Lung (tissue), 12 donors: ENCODE results near the gene PPP2R3B. TPM values are rescaled to one million over a fixed set of nuclear protein-coding genes. Genes with fewer than 3 reads are reported as not detected.

Experiments used
- ATAC-seq: fragments of 200-7000 bp; cut with Tn5 transposase; one replicate; pipeline ENCODE4 v1.9.1; 2020; ENCODE audit warnings: moderate number of reproducible peaks; ENCODE audit not compliant: insufficient read depth, low FRiP score
- DNase-seq, 3 donors: peaks; one replicate each; pipeline ENCODE4 v3.0.0-alpha.2; 2013 to 2017
- H3K27ac ChIP-seq, 2 donors: one replicate each; pipeline ENCODE4 v1.5.1; 2013; ENCODE audit warnings: mild to moderate bottlenecking in 2 of 2, moderate library complexity in 2 of 2, control low read depth in 1 of 2, inconsistent platforms in 1 of 2, low read depth in 1 of 2, low read length in 1 of 2
- H3K27me3 ChIP-seq, 3 donors: one replicate each; pipeline ENCODE4 v1.5.1; 2013; ENCODE audit warnings: low read length in 2 of 3; ENCODE audit not compliant: control insufficient read depth in 3 of 3, insufficient read depth in 3 of 3
- H3K36me3 ChIP-seq, 4 donors: one replicate each; pipeline ENCODE4 v1.5.1; 2013; ENCODE audit warnings: low read length in 4 of 4, mild to moderate bottlenecking in 1 of 4, moderate library complexity in 1 of 4; ENCODE audit not compliant: control insufficient read depth in 4 of 4, insufficient read depth in 4 of 4
- H3K4me1 ChIP-seq, 5 donors: one replicate each; pipeline ENCODE4 v1.5.1; 2013; ENCODE audit warnings: low read length in 5 of 5, mild to moderate bottlenecking in 2 of 5, moderate library complexity in 1 of 5; ENCODE audit not compliant: control insufficient read depth in 5 of 5, insufficient read depth in 5 of 5
- H3K4me3 ChIP-seq: one replicate; pipeline ENCODE4 v1.5.1; 2013; ENCODE audit warnings: mild to moderate bottlenecking, control low read depth, moderate library complexity
- H3K9ac ChIP-seq, 2 donors: one replicate each; pipeline ENCODE4 v1.5.1; 2013; ENCODE audit warnings: low read length in 2 of 2, control low read depth in 1 of 2; ENCODE audit not compliant: insufficient read depth in 1 of 2
- H3K9me3 ChIP-seq, 4 donors: one replicate each; pipeline ENCODE4 v1.5.1; 2013; ENCODE audit warnings: low read length in 3 of 4, mild to moderate bottlenecking in 1 of 4, moderate library complexity in 1 of 4; ENCODE audit not compliant: control insufficient read depth in 4 of 4, insufficient read depth in 3 of 4
- CTCF ChIP-seq: IDR thresholded peaks from 2 replicates; pipeline ENCODE4 v1.5.1; 2012; ENCODE audit warnings: mild to moderate bottlenecking; ENCODE audit errors: control extremely low read depth, extremely low read depth
- WGBS, 2 donors: extraction: QIAGEN DNeasy Blood & Tissue Kit; methylation state at CpG; one replicate each; pipeline ENCODE4 v1.1.7; 2013; 5-methylcytosine and 5-hydroxymethylcytosine counted together
- polyA plus RNA-seq, 2 donors: library from polyadenylated mRNA; stranded (reverse); fragments of 200-250 nt; gene quantifications; one replicate each; pipeline ENCODE4 v1.2.1, GENCODE V29; 2013
- total RNA-seq, 2 donors: library from RNA; depleted of rRNA in 1 of 2; stranded (reverse); fragments of >200 nt in 1 of 2; gene quantifications; one replicate each; pipeline ENCODE4 v1.2.1, GENCODE V29; 2014 to 2021
- donor health status: control.
- donor health status: control.
- donor health status: Bipolar disorder and iron deficiency.
- donor health status: healthy.
- donor health status: DM: yes; HTN: yes; CAD: no.

The PPP2R3B gene
- total and polyA plus RNA-seq, 4 donors = 7.8 to 21.0 (median 15.6) TPM

GRCh38 chrX:368811-369562 is 17.7 kb downstream of the PPP2R3B start:
- H3K27me3 ChIP-seq = peaks cover 0 to 20% (median 14%) of the 10 kb centered on the region in 3 donors
- 85 to 87% methylated on average over 23 to 25 of the region's 25 CpGs for WGBS, 2 donors
- peaks cover 0 to 4% (median 0%) of the 10 kb centered on the region in 4 donors for H3K9me3 ChIP-seq
- no peak for DNase-seq
- no peak for ATAC-seq
- peaks cover 0 to 10% (median 0%) of the 10 kb centered on the region in 5 donors for H3K4me1 ChIP-seq
- TF ChIP-seq CTCF = no peak
- H3K4me3 ChIP-seq = no peak overlapping the region
- H3K27ac ChIP-seq = peak overlapping the region in 1 of 2 donors; percentile 87
- H3K9ac ChIP-seq = no peak overlapping the region
- H3K36me3 ChIP-seq = no peaks in the 10 kb centered on the region

- Histone ChIP-seq H3K9ac (no peak overlapping the region), H3K36me3 (no peaks in the 10 kb centered on the region), H3K27me3 (peaks cover 0 to 14% (median 11%) of the 10 kb centered on the region in 3 donors), H3K9me3 (peaks cover 0 to 4% (median 0%) of the 10 kb centered on the region in 4 donors), H3K27ac (peak overlapping the region in 1 of 2 donors; percentile 87), H3K4me1 (peaks cover 0 to under 1% (median 0%) of the 10 kb centered on the region in 5 donors), H3K4me3 (no peak overlapping the region)
- TF ChIP-seq CTCF = no peak
- ATAC-seq (no peak), DNase-seq (no peak)
- 85 to 92% methylated on average over 16 to 17 of the region's 17 CpGs for WGBS, 2 donors
These were observed 18.8 kb downstream of the PPP2R3B start for GRCh38 chrX:367866-368265.

- Histone ChIP-seq H3K27ac (peak overlapping the region in 1 of 2 donors; percentile 87), H3K27me3 (peaks cover 0 to 9% (median 7%) of the 10 kb centered on the region in 3 donors), H3K4me1 (no peaks in the 10 kb centered on the region), H3K9ac (no peak overlapping the region), H3K9me3 (peaks cover 0 to 4% (median 0%) of the 10 kb centered on the region in 4 donors), H3K4me3 (no peak overlapping the region), H3K36me3 (no peaks in the 10 kb centered on the region)
- DNase-seq (no peak), ATAC-seq (no peak)
- WGBS, 2 donors = 92 to 94% methylated on average over 16 of the region's 16 CpGs
- TF ChIP-seq CTCF = no peak
These were observed 19.4 kb downstream of the PPP2R3B start for GRCh38 chrX:367349-367748.
